Suppressor macrophage treated with lipopolysaccharide for 4 hours (primary cell): ENCODE measurements around the gene KRT3.
"Not testable (repeated sequence)": the region's sequence is repeated elsewhere in the genome, so short reads cannot be mapped to it uniquely, and the experiment has no call there.

ENCODE experiments used
- DNase-seq: peaks from one replicate; pipeline ENCODE4 v3.0.0-alpha.2; 2020

The KRT3 gene

GRCh38 chr12:52756281-52756960 lies 39.5 kb downstream of the KRT3 start:
- DNase-seq = no peak

- no peak for DNase-seq
These were observed 40.4 kb downstream of the KRT3 start for GRCh38 chr12:52755533-52755932.

GRCh38 chr12:52754135-52754534 lies 41.8 kb downstream of the KRT3 start:
- DNase-seq = no peak

- DNase-seq = no peak
These were observed 42.6 kb downstream of the KRT3 start for GRCh38 chr12:52753283-52753682.

- no peak for DNase-seq
These were observed 43.4 kb downstream of the KRT3 start for GRCh38 chr12:52752516-52752915.

GRCh38 chr12:52751795-52752194 lies 44.1 kb downstream of the KRT3 start:
- no peak for DNase-seq

- DNase-seq = not testable (repeated sequence)
These were observed 45.4 kb downstream of the KRT3 start for GRCh38 chr12:52750532-52750931.

- DNase-seq = no peak
These were observed 46.1 kb downstream of the KRT3 start for GRCh38 chr12:52749827-52750226.

- no peak for DNase-seq
These were observed 47.3 kb downstream of the KRT3 start for GRCh38 chr12:52748578-52748977.

GRCh38 chr12:52745554-52745953 lies 50.4 kb downstream of the KRT3 start:
- DNase-seq = no peak

GRCh38 chr12:52744493-52745156 lies 51.3 kb downstream of the KRT3 start:
- DNase-seq = no peak

- DNase-seq = no peak
These were observed 53.0 kb downstream of the KRT3 start for GRCh38 chr12:52742822-52743457.

GRCh38 chr12:52742196-52742580 lies 53.7 kb downstream of the KRT3 start:
- no peak for DNase-seq

- DNase-seq = peak; percentile 29
These were observed 54.3 kb downstream of the KRT3 start for GRCh38 chr12:52741375-52742195.

- peak; percentile 3 for DNase-seq
These were observed 55.3 kb downstream of the KRT3 start for GRCh38 chr12:52740584-52740983.

- DNase-seq = no peak
These were observed 56.0 kb downstream of the KRT3 start for GRCh38 chr12:52739963-52740362.
